Placental epithelial cell (primary cell): Measurements from ENCODE around the gene CASTOR1. TPM values are rescaled to one million over a fixed set of nuclear protein-coding genes. Genes with fewer than 3 reads are reported as not detected.

Experiments used
- total RNA-seq: library from RNA; depleted of rRNA; stranded (reverse); fragments of >200 nt; gene quantifications from 2 replicates; pipeline ENCODE4 v1.2.3, GENCODE V29; 2012

CASTOR1 gene
- total RNA-seq, result 44.0 and 89.5 TPM in 2 replicates

GRCh38 chr22:30289141-30289979, at the start of gene CASTOR1:
TSS of gene CASTOR1 (minus strand) at chr22:30289505. CDS start at chr22:30289497, 8 bp downstream.

GRCh38 chr22:30326706-30327362, 37.5 kb upstream of the CASTOR1 start, which contains the start of gene TBC1D10A:
TSS of gene TBC1D10A (minus strand) at chr22:30326941. CDS start at chr22:30326881, 60 bp downstream.

GRCh38 chr22:30266445-30267381, 22.6 kb downstream of the CASTOR1 start, which contains the start of gene OSM:
TSS of gene OSM (minus strand) at chr22:30266851. CDS start at chr22:30266799, 52 bp downstream.

GRCh38 chr22:30245985-30246813, 43.1 kb downstream of the CASTOR1 start, which contains the start of gene LIF:
TSS of gene LIF (minus strand) at chr22:30246759. CDS start at chr22:30246695, 64 bp downstream.

Other genes with a start within 250 kb of the CASTOR1 start
- gene HORMAD2, start 209.0 kb downstream of the CASTOR1 start, total RNA-seq, result 0.39 TPM in 1 of 2 replicates, not detected in the other
- gene LIF, start 42.7 kb downstream of the CASTOR1 start, total RNA-seq, result 0.22 TPM in 1 of 2 replicates, not detected in the other
- not detected in 2 replicates for gene OSM, start 22.7 kb downstream of the CASTOR1 start, total RNA-seq
- 66.3 and 83.1 TPM in 2 replicates for gene TBC1D10A, start 37.4 kb upstream of the CASTOR1 start, total RNA-seq
- gene SF3A1, start 67.4 kb upstream of the CASTOR1 start, total RNA-seq, result 36.5 and 75.8 TPM in 2 replicates
- gene CCDC157, start 67.5 kb upstream of the CASTOR1 start, total RNA-seq, result 3.5 and 8.0 TPM in 2 replicates
- gene RNF215, start 97.9 kb upstream of the CASTOR1 start, total RNA-seq, result 21.6 and 23.4 TPM in 2 replicates
- gene SEC14L2, start 107.5 kb upstream of the CASTOR1 start, total RNA-seq, result 34.9 and 36.1 TPM in 2 replicates
- gene MTFP1, start 136.3 kb upstream of the CASTOR1 start, total RNA-seq, result 7.1 and 22.7 TPM in 2 replicates
- not detected in 2 replicates for gene SEC14L3, start 182.5 kb upstream of the CASTOR1 start, total RNA-seq
- not detected in 2 replicates for gene SEC14L4, start 216.2 kb upstream of the CASTOR1 start, total RNA-seq